Calu3 (cell line): ENCODE data around the gene STK10. TPM values are rescaled to one million over a fixed set of nuclear protein-coding genes. Genes with fewer than 3 reads are reported as not detected.

ENCODE experiments used
- BruUV-seq: library from RNA; stranded (reverse); fragments of 400-500 nt; replicated peaks from 2 replicates; lab custom pipeline; 2021; lab: Mats Ljungman, UMichigan
- CTCF ChIA-PET: fragments of 300-600 bp; sonication (Branson Sonifier 250); formaldehyde crosslinking; loops from one replicate; lab custom pipeline; 2022; ENCODE audit warnings: antibody characterized with exemption; lab: Charles Lee
- DNase-seq: peaks from one replicate; pipeline ENCODE4 v3.0.0; 2022
- H3K27ac Mint-ChIP-seq: one replicate; pipeline ENCODE4 v1.8.0; 2022; ENCODE audit warnings: mixed read lengths; ENCODE audit not compliant: unreplicated experiment
- H3K27me3 Mint-ChIP-seq: one replicate; pipeline ENCODE4 v1.8.0; 2022; ENCODE audit warnings: mixed read lengths; ENCODE audit not compliant: unreplicated experiment
- H3K36me3 Mint-ChIP-seq: one replicate; pipeline ENCODE4 v1.8.0; 2022; ENCODE audit warnings: mild to moderate bottlenecking, moderate library complexity, mixed read lengths; ENCODE audit not compliant: insufficient read depth, unreplicated experiment
- H3K4me1 Mint-ChIP-seq: one replicate; pipeline ENCODE4 v1.8.0; 2022; ENCODE audit warnings: mild to moderate bottlenecking, low read depth, mixed read lengths; ENCODE audit not compliant: unreplicated experiment
- H3K4me3 Mint-ChIP-seq: one replicate; pipeline ENCODE4 v1.8.0; 2022; ENCODE audit warnings: mild to moderate bottlenecking, low read depth, moderate library complexity, mixed read lengths; ENCODE audit not compliant: unreplicated experiment
- H3K9me3 Mint-ChIP-seq: one replicate; pipeline ENCODE4 v1.8.0; 2022; ENCODE audit warnings: low read depth, mixed read lengths; ENCODE audit not compliant: unreplicated experiment
- CTCF ChIP-seq: fragments of 200-600 bp; IDR thresholded peaks from one replicate; pipeline ENCODE4 v1.8.0; 2022; ENCODE audit warnings: antibody characterized with exemption; ENCODE audit not compliant: unreplicated experiment
- intact Hi-C: fragments of 100-400 bp; cut with micrococcal nuclease; formaldehyde crosslinking; loops from one replicate; pipeline ENCODE4 v1.10.0; 2022; ENCODE audit not compliant: unreplicated experiment
- total RNA-seq: library from RNA; stranded (reverse); gene quantifications from 2 replicates; pipeline ENCODE4 v1.2.3, GENCODE V29; 2022

Gene STK10
- total RNA-seq, 1 experiment from 2014 or later = 27.4 TPM

- H3K4me3 Mint-ChIP-seq = no peak overlapping the region
- no peaks in the 10 kb centered on the region for H3K9me3 Mint-ChIP-seq
- H3K27me3 Mint-ChIP-seq = no peaks in the 10 kb centered on the region
- intact Hi-C loops = no loop called here
- peaks cover 8% of the 10 kb centered on the region for H3K4me1 Mint-ChIP-seq
- no peak for DNase-seq
- BruUV-seq = no TSS peak
- H3K27ac Mint-ChIP-seq = no peak overlapping the region
- TF ChIP-seq CTCF = no peak
- CTCF ChIA-PET = interaction anchor here (1.1 kb wide), 1 partner anchor 11 kb away, joined by 3 read pairs; the partner anchor contains the start of gene STK10
- H3K36me3 Mint-ChIP-seq = peaks cover 4% of the 10 kb centered on the region
Measured at GRCh38 chr5:172177176-172177575, 10.8 kb downstream of the STK10 start.

GRCh38 chr5:172175263-172175719 is 12.7 kb downstream of the STK10 start:
- DNase-seq = no peak
- CTCF ChIA-PET = no interaction called here
- no peak for TF ChIP-seq CTCF
- Mint-ChIP-seq H3K27me3 (no peaks in the 10 kb centered on the region), H3K27ac (no peak overlapping the region), H3K4me3 (no peak overlapping the region), H3K9me3 (no peaks in the 10 kb centered on the region), H3K4me1 (peaks cover 8% of the 10 kb centered on the region), H3K36me3 (peaks cover 4% of the 10 kb centered on the region)
- intact Hi-C loops = no loop called here
- BruUV-seq = no TSS peak

- DNase-seq = no peak
- H3K4me1 Mint-ChIP-seq = peaks cover 8% of the 10 kb centered on the region
- H3K9me3 Mint-ChIP-seq = no peaks in the 10 kb centered on the region
- CTCF ChIA-PET = interaction anchor here (1.3 kb wide), 1 partner anchor 11 kb away, joined by 3 read pairs; no protein-coding TSS in a partner anchor
- intact Hi-C loops = no loop called here
- H3K27me3 Mint-ChIP-seq = no peaks in the 10 kb centered on the region
- H3K27ac Mint-ChIP-seq = no peak overlapping the region
- no peak overlapping the region for H3K4me3 Mint-ChIP-seq
- BruUV-seq = no TSS peak
- TF ChIP-seq CTCF = no peak
- peaks cover 4% of the 10 kb centered on the region for H3K36me3 Mint-ChIP-seq
Measured at GRCh38 chr5:172173564-172174153, 14.4 kb downstream of the STK10 start.

- TF ChIP-seq CTCF = no peak
- H3K36me3 Mint-ChIP-seq = peaks cover 4% of the 10 kb centered on the region
- no peak overlapping the region for H3K27ac Mint-ChIP-seq
- intact Hi-C loops = no loop called here
- no peak overlapping the region for H3K4me3 Mint-ChIP-seq
- no peak for DNase-seq
- H3K9me3 Mint-ChIP-seq = no peaks in the 10 kb centered on the region
- CTCF ChIA-PET = interaction anchor here (0.9 to 1.3 kb wide), 2 partner anchors 11 kb away, joined by 3 read pairs; no protein-coding TSS in a partner anchor
- H3K27me3 Mint-ChIP-seq = no peaks in the 10 kb centered on the region
- peaks cover 8% of the 10 kb centered on the region for H3K4me1 Mint-ChIP-seq
- no TSS peak for BruUV-seq
Measured at GRCh38 chr5:172172912-172173563, 15.0 kb downstream of the STK10 start.
